HEK293T (cell line): ENCODE results near the gene GCNT3.

ENCODE experiments used
- ARNT ChIP-seq: fragments of 450-650 bp; IDR thresholded peaks from 2 replicates; pipeline ENCODE4 v1.6.1; 2017; ENCODE audit warnings: mild to moderate bottlenecking
- FOXK2 ChIP-seq: fragments of 450-650 bp; IDR thresholded peaks from 2 replicates; pipeline ENCODE4 v1.6.1; 2016; ENCODE audit warnings: mild to moderate bottlenecking
- HDGF ChIP-seq: fragments of 450-650 bp; IDR thresholded peaks from 2 replicates; pipeline ENCODE4 v1.6.1; 2017; ENCODE audit warnings: antibody characterized with exemption, borderline replicate concordance

GRCh38 chr15:59598461-59598860 lies 13.1 kb upstream of the GCNT3 start:
- no peak for TF ChIP-seq HDGF
- no peak for TF ChIP-seq ARNT
- TF ChIP-seq FOXK2: no peak
